Glutamatergic neuron (in vitro differentiated cells): Measurements from ENCODE around the gene ABCG4. TPM values are rescaled to one million over a fixed set of nuclear protein-coding genes. Genes with fewer than 3 reads are reported as not detected.
"Not testable (repeated sequence)": the region's sequence is repeated elsewhere in the genome, so short reads cannot be mapped to it uniquely, and the experiment has no call there.

Experiments used
- DNase-seq: peaks from one replicate; pipeline ENCODE4 v3.0.0; 2022
- H3K27ac Mint-ChIP-seq: one replicate; pipeline ENCODE4 v1.8.0; 2020; ENCODE audit warnings: mild to moderate bottlenecking, mixed read lengths, inconsistent platforms; ENCODE audit not compliant: unreplicated experiment
- H3K27me3 Mint-ChIP-seq: one replicate; pipeline ENCODE4 v1.8.0; 2020; ENCODE audit warnings: mild to moderate bottlenecking, moderate library complexity, mixed read lengths, inconsistent platforms; ENCODE audit not compliant: unreplicated experiment
- H3K36me3 Mint-ChIP-seq: one replicate; pipeline ENCODE4 v1.8.0; 2020; ENCODE audit warnings: mild to moderate bottlenecking, mixed read lengths, inconsistent platforms; ENCODE audit not compliant: unreplicated experiment
- H3K4me1 Mint-ChIP-seq: one replicate; pipeline ENCODE4 v1.8.0; 2020; ENCODE audit warnings: mild to moderate bottlenecking, low read depth, mixed read lengths, inconsistent platforms; ENCODE audit not compliant: unreplicated experiment
- H3K4me3 Mint-ChIP-seq: one replicate; pipeline ENCODE4 v1.8.0; 2020; ENCODE audit warnings: mild to moderate bottlenecking, mixed read lengths, inconsistent platforms; ENCODE audit not compliant: unreplicated experiment
- H3K9me3 Mint-ChIP-seq: one replicate; pipeline ENCODE4 v1.8.0; 2020; ENCODE audit warnings: mild to moderate bottlenecking, moderate library complexity, mixed read lengths, inconsistent platforms; ENCODE audit not compliant: unreplicated experiment
- total RNA-seq: library from RNA; stranded (reverse); fragmentation: NEBNext Ultra II Directional; extraction: Animal tissue kit (Norgen Biotek cat#: 25700); gene quantifications from one replicate; pipeline ENCODE4 v1.2.1, GENCODE V29; 2021; ENCODE audit not compliant: unreplicated experiment
- TF ChIP-seq, protein P1 (sequence below): fragments of 200-600 bp; sonication (generic); IDR thresholded peaks from one replicate; pipeline ENCODE4 v1.5.0; 2021; ENCODE audit not compliant: partially characterized antibody, unreplicated experiment

ABCG4 gene
- total RNA-seq, 1 donor from 2014 or later = 2.4 TPM

DNA sequence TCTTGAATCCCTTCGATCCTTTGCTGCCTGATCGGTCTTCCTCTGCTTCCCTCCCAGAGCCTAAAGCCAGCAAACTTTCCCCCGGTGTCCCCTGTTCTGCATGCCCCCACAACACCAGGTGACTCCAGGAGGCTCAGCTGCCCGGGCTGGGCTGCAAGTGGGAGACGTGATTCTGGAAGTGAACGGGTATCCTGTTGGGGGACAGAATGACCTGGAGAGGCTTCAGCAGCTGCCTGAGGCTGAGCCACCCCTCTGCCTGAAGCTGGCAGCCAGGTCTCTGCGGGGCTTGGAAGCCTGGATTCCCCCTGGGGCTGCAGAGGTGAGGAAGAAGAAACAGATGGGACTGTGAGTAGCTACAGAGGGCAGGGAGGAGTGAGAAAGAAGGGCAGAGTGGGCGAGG is 40.0 kb downstream of the ABCG4 start:
- H3K27me3 Mint-ChIP-seq = peaks cover 5% of the 10 kb centered on the region
- no peaks in the 10 kb centered on the region for H3K36me3 Mint-ChIP-seq
- H3K4me3 Mint-ChIP-seq = no peak overlapping the region
- TF ChIP-seq, protein P1, sequence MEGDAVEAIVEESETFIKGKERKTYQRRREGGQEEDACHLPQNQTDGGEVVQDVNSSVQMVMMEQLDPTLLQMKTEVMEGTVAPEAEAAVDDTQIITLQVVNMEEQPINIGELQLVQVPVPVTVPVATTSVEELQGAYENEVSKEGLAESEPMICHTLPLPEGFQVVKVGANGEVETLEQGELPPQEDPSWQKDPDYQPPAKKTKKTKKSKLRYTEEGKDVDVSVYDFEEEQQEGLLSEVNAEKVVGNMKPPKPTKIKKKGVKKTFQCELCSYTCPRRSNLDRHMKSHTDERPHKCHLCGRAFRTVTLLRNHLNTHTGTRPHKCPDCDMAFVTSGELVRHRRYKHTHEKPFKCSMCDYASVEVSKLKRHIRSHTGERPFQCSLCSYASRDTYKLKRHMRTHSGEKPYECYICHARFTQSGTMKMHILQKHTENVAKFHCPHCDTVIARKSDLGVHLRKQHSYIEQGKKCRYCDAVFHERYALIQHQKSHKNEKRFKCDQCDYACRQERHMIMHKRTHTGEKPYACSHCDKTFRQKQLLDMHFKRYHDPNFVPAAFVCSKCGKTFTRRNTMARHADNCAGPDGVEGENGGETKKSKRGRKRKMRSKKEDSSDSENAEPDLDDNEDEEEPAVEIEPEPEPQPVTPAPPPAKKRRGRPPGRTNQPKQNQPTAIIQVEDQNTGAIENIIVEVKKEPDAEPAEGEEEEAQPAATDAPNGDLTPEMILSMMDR = no peak
- H3K4me1 Mint-ChIP-seq = no peaks in the 10 kb centered on the region
- H3K27ac Mint-ChIP-seq = no peak overlapping the region
- no peaks in the 10 kb centered on the region for H3K9me3 Mint-ChIP-seq
- no peak for DNase-seq

DNA sequence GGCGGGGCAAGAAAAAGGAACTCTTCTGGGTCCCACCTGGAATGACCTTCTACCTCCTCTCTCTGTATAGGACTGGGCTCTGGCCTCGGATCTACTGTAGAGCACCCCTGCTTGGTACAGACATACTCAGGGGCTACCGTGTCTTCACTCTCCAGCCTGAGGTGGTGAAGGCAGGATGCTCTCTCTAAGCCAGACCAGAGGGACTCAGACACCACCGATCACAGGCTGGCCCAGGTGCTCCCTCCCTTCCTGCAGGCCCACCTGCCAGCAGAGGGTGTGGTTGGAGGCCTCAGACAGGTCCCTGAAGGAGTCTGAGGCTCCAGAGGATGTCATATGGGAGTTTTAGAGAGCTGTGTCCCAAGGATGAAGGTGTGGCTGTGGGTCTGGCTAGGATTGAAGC is 40.5 kb downstream of the ABCG4 start:
- TF ChIP-seq, protein P1 = no peak
- Mint-ChIP-seq H3K27ac (no peak overlapping the region), H3K36me3 (no peaks in the 10 kb centered on the region), H3K9me3 (no peaks in the 10 kb centered on the region), H3K4me3 (no peak overlapping the region), H3K4me1 (no peaks in the 10 kb centered on the region), H3K27me3 (peaks cover 5% of the 10 kb centered on the region)
- DNase-seq = no peak

DNA sequence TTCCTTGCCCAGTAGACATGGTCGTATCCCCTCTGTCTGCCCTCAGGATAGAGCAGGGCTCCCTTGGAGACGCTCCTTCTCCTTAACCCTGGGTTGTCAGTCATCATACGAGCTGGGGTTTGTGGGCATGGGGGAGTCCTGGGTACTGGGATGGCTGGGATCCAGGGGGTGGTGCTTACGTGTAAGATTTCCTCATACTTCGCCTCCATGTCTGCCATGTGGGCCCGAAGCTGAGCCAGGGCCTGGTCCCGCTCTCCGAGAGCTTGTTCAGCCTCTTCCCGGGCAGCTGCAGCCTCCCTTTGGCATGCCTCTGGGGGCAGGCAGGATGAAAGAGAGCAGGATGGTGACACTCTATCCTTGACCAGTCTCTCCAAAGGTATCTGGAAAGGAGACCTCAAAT is 41.7 kb downstream of the ABCG4 start:
- DNase-seq = no peak
- peaks cover 3% of the 10 kb centered on the region for H3K9me3 Mint-ChIP-seq
- no peaks in the 10 kb centered on the region for H3K36me3 Mint-ChIP-seq
- peaks cover 4% of the 10 kb centered on the region for H3K27me3 Mint-ChIP-seq
- no peaks in the 10 kb centered on the region for H3K4me1 Mint-ChIP-seq
- H3K4me3 Mint-ChIP-seq = no peak overlapping the region
- TF ChIP-seq, protein P1 = no peak
- no peak overlapping the region for H3K27ac Mint-ChIP-seq

DNA sequence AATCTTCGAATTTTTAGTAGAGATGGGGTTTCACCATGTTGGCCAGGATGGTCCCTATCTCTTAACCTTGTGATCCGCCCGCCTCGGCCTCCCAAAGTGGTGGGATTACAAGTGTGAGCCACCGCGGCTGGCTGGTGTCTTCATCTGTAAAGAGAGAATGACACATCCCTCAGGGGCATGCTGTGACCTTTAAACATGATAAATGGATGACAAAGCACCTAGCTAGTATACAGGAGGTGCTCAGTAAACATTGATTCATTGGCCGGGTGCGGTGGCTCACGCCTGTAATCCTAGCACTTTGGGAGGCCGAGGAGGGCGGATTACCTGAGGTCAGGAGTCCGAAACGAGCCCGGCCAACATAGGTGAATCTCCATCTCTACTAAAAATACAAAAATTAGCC is 42.4 kb downstream of the ABCG4 start:
- not testable (repeated sequence) for H3K4me1 Mint-ChIP-seq, H3K4me3 Mint-ChIP-seq, DNase-seq, H3K27me3 Mint-ChIP-seq, H3K36me3 Mint-ChIP-seq, H3K27ac Mint-ChIP-seq, H3K9me3 Mint-ChIP-seq

GRCh38 chr11:119192111-119192510 is 43.3 kb downstream of the ABCG4 start:
- TF ChIP-seq, protein P1 = no peak
- peaks cover 3% of the 10 kb centered on the region for H3K9me3 Mint-ChIP-seq
- H3K27ac Mint-ChIP-seq = no peak overlapping the region
- H3K4me1 Mint-ChIP-seq = no peaks in the 10 kb centered on the region
- no peak overlapping the region for H3K4me3 Mint-ChIP-seq
- H3K27me3 Mint-ChIP-seq = peaks cover 2% of the 10 kb centered on the region
- H3K36me3 Mint-ChIP-seq = no peaks in the 10 kb centered on the region
- DNase-seq = no peak

DNA sequence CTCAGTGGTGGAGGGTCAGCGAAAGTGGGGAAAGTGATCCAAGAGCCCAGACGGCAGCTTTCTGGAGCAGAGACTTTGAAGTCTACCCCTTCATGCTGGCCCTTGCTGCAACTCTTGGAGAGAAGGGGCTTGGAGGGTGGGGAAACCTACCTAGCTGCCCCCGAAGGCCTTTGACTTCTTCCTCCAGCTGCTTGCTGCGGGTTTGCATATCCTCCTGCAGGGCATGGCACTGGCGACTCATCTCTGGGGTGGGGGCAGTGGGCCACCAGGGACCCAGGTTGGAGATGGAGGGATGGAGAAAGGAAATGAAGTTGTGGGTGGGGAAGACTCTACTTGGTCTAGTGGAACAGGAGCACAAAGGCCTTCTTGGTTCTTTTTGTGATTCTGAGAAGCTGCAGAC is 44.1 kb downstream of the ABCG4 start:
- Mint-ChIP-seq H3K9me3 (peaks cover 3% of the 10 kb centered on the region), H3K27me3 (peaks cover 2% of the 10 kb centered on the region), H3K36me3 (no peaks in the 10 kb centered on the region), H3K27ac (no peak overlapping the region), H3K4me3 (no peak overlapping the region), H3K4me1 (no peaks in the 10 kb centered on the region)
- DNase-seq = no peak
- TF ChIP-seq, protein P1 = no peak
